Chondrocyte (in vitro differentiated cells): ENCODE data around the gene PHKA1. TPM values are rescaled to one million over a fixed set of nuclear protein-coding genes. Genes with fewer than 3 reads are reported as not detected.
"Not testable (repeated sequence)": the region's sequence is repeated elsewhere in the genome, so short reads cannot be mapped to it uniquely, and the experiment has no call there.

Source experiments
- DNase-seq: peaks from one replicate; pipeline ENCODE4 v3.0.0; 2021; ENCODE audit warnings: mixed read lengths, low spot score
- H3K27ac Mint-ChIP-seq: one replicate; pipeline ENCODE4 v1.8.0; 2021; ENCODE audit warnings: mild to moderate bottlenecking, moderate library complexity, mixed read lengths; ENCODE audit not compliant: unreplicated experiment
- H3K27me3 Mint-ChIP-seq: 2 replicates; pipeline ENCODE4 v1.8.0; 2021; ENCODE audit warnings: low read depth, mixed read lengths
- H3K36me3 Mint-ChIP-seq: 2 replicates; pipeline ENCODE4 v1.8.0; 2021; ENCODE audit warnings: low read depth, mixed read lengths
- H3K4me1 Mint-ChIP-seq: 2 replicates; pipeline ENCODE4 v1.8.0; 2021; ENCODE audit warnings: low read depth, mild to moderate bottlenecking, mixed read lengths
- H3K4me3 Mint-ChIP-seq: one replicate; pipeline ENCODE4 v1.8.0; 2021; ENCODE audit warnings: mild to moderate bottlenecking, moderate library complexity, mixed read lengths; ENCODE audit not compliant: unreplicated experiment
- H3K9me3 Mint-ChIP-seq: 2 replicates; pipeline ENCODE4 v1.8.0; 2021; ENCODE audit warnings: low read depth, mixed read lengths
- CTCF ChIP-seq: fragments of 200-600 bp; sonication (generic); IDR thresholded peaks from 2 replicates; pipeline ENCODE4 v1.5.0; 2021; ENCODE audit warnings: antibody characterized with exemption, mild to moderate bottlenecking, moderate library complexity
- long read RNA-seq: library from polyadenylated mRNA; stranded (forward); transcript quantifications from one replicate; pipeline ENCODE4 v2.0.0, GENCODE V29; 2021
- total RNA-seq: library from RNA; stranded (reverse); gene quantifications from 3 replicates; pipeline ENCODE4 v1.2.1, GENCODE V29; 2021

Gene PHKA1
- 5.2 to 8.0 TPM (median 5.3 TPM) in 3 replicates for total RNA-seq
- long read RNA-seq, full-length matches to known transcripts: 4 of 7 reads
- long read RNA-seq, partial matches to known transcripts: 0 of 7 reads
- long read RNA-seq, other reads (novel, unspliced or antisense): 3 of 7 reads

GRCh38 chrX:72713599-72714477 lies at the start of gene PHKA1:
Gene PHKA1, minus strand, starts transcription at chrX:72714306. Its CDS starts 426 bp downstream, at chrX:72713880.
- H3K27me3 Mint-ChIP-seq, H3K9me3 Mint-ChIP-seq, H3K36me3 Mint-ChIP-seq: not testable (repeated sequence)
- Mint-ChIP-seq H3K4me3 (peak within 1 kb of the TSS; percentile 76), H3K4me1 (peaks cover 14% of the 10 kb centered on the region), H3K27ac (peak within 1 kb of the TSS; percentile 88)
- DNase-seq: peak; percentile 61

- not testable (repeated sequence) for H3K4me3 Mint-ChIP-seq, H3K36me3 Mint-ChIP-seq, H3K9me3 Mint-ChIP-seq, H3K27ac Mint-ChIP-seq, H3K4me1 Mint-ChIP-seq, DNase-seq, H3K27me3 Mint-ChIP-seq
These were observed 46.3 kb upstream of the PHKA1 start for GRCh38 chrX:72760454-72760853.

GRCh38 chrX:72748545-72748944 lies 34.4 kb upstream of the PHKA1 start:
- not testable (repeated sequence) for H3K27me3 Mint-ChIP-seq, H3K9me3 Mint-ChIP-seq

GRCh38 chrX:72745546-72745945 lies 31.4 kb upstream of the PHKA1 start:
- H3K9me3 Mint-ChIP-seq, H3K27me3 Mint-ChIP-seq, H3K4me1 Mint-ChIP-seq, DNase-seq, H3K27ac Mint-ChIP-seq, H3K4me3 Mint-ChIP-seq, H3K36me3 Mint-ChIP-seq: not testable (repeated sequence)

More at GRCh38 chrX:72748545-72748944, 34.4 kb upstream of the PHKA1 start:
- H3K36me3 Mint-ChIP-seq, H3K4me1 Mint-ChIP-seq, H3K4me3 Mint-ChIP-seq, H3K27ac Mint-ChIP-seq, DNase-seq: not testable (repeated sequence)

GRCh38 chrX:72735561-72735960 lies 21.5 kb upstream of the PHKA1 start:
- H3K4me3 Mint-ChIP-seq: no peak overlapping the region
- no peaks in the 10 kb centered on the region for H3K4me1 Mint-ChIP-seq
- TF ChIP-seq CTCF: no peak
- peaks cover 29% of the 10 kb centered on the region for H3K9me3 Mint-ChIP-seq
- peaks cover 2% of the 10 kb centered on the region for H3K27me3 Mint-ChIP-seq
- no peak for DNase-seq
- H3K36me3 Mint-ChIP-seq: no peaks in the 10 kb centered on the region
- H3K27ac Mint-ChIP-seq: no peak overlapping the region

- not testable (repeated sequence) for H3K4me3 Mint-ChIP-seq, H3K27ac Mint-ChIP-seq, H3K27me3 Mint-ChIP-seq, H3K36me3 Mint-ChIP-seq, H3K4me1 Mint-ChIP-seq, DNase-seq
- H3K9me3 Mint-ChIP-seq: peaks cover 25% of the 10 kb centered on the region
These were observed 19.5 kb upstream of the PHKA1 start for GRCh38 chrX:72733636-72734035.

GRCh38 chrX:72727846-72728245 lies 13.7 kb upstream of the PHKA1 start:
- no peak for DNase-seq
- no peak for TF ChIP-seq CTCF
- peaks cover 6% of the 10 kb centered on the region for H3K27me3 Mint-ChIP-seq
- H3K4me1 Mint-ChIP-seq: peaks cover 4% of the 10 kb centered on the region
- no peak overlapping the region for H3K27ac Mint-ChIP-seq
- H3K4me3 Mint-ChIP-seq: no peak overlapping the region
- H3K9me3 Mint-ChIP-seq: peaks cover 3% of the 10 kb centered on the region
- H3K36me3 Mint-ChIP-seq: no peaks in the 10 kb centered on the region
